Smooth muscle cell (in vitro differentiated cells): ENCODE measurements around the gene ADARB2. TPM values are rescaled to one million over a fixed set of nuclear protein-coding genes. Genes with fewer than 3 reads are reported as not detected.

Experiments used
- DNase-seq: peaks from one replicate; lab custom pipeline; 2025; ENCODE audit not compliant: unreplicated experiment; lab: John Stamatoyannopoulos, UW
- H2AFZ ChIP-seq: fragments of 200-600 bp; sonication (generic); 2 replicates; pipeline ENCODE4 v1.6.0; 2016; ENCODE audit warnings: antibody characterized with exemption, low read depth, mild to moderate bottlenecking
- H3F3A ChIP-seq: fragments of 200-600 bp; sonication (generic); 2 replicates; pipeline ENCODE4 v1.6.0; 2017; ENCODE audit warnings: antibody characterized with exemption, low read depth
- H3K27ac ChIP-seq: fragments of 200-600 bp; sonication (generic); 2 replicates; pipeline ENCODE4 v1.5.1; 2016; ENCODE audit warnings: low read depth, mild to moderate bottlenecking
- H3K27me3 ChIP-seq: fragments of 200-600 bp; sonication (generic); 2 replicates; pipeline ENCODE4 v1.6.1; 2016; ENCODE audit warnings: low read depth, mild to moderate bottlenecking
- H3K36me3 ChIP-seq: fragments of 200-600 bp; sonication (generic); 2 replicates; pipeline ENCODE4 v1.5.1; 2016; ENCODE audit warnings: low read depth
- H3K4me1 ChIP-seq: fragments of 200-600 bp; sonication (generic); 2 replicates; pipeline ENCODE4 v1.5.1; 2016; ENCODE audit warnings: low read depth
- H3K4me2 ChIP-seq: fragments of 200-600 bp; sonication (generic); 2 replicates; pipeline ENCODE4 v1.6.0; 2016; ENCODE audit warnings: mild to moderate bottlenecking
- H3K4me3 ChIP-seq: fragments of 200-600 bp; sonication (generic); 2 replicates; pipeline ENCODE4 v1.5.1; 2016; ENCODE audit warnings: mild to moderate bottlenecking
- H3K79me2 ChIP-seq: fragments of 200-600 bp; sonication (generic); 2 replicates; pipeline ENCODE4 v1.6.0; 2016; ENCODE audit warnings: low read depth, mild to moderate bottlenecking
- H3K9ac ChIP-seq: fragments of 200-600 bp; sonication (generic); 2 replicates; pipeline ENCODE4 v1.6.0; 2016; ENCODE audit warnings: low read depth
- H3K9me3 ChIP-seq: fragments of 200-600 bp; sonication (generic); replicated peaks from 2 replicates; pipeline ENCODE4 v1.5.1; 2016; ENCODE audit warnings: low read depth
- H4K20me1 ChIP-seq: fragments of 200-600 bp; sonication (generic); 2 replicates; pipeline ENCODE4 v1.6.0; 2016; ENCODE audit warnings: low read depth
- CTCF ChIP-seq: fragments of 200-600 bp; sonication (generic); IDR thresholded peaks from 2 replicates; pipeline ENCODE4 v1.5.1; 2017; ENCODE audit warnings: borderline replicate concordance, mild to moderate bottlenecking, antibody characterized with exemption; ENCODE audit not compliant: insufficient read depth, poor library complexity, severe bottlenecking
- WGBS: methylation state at CpG from one replicate; pipeline ENCODE4 v1.1.7; 2016; ENCODE audit warnings: low lambda C conversion rate; 5-methylcytosine and 5-hydroxymethylcytosine counted together
- polyA plus RNA-seq: library from polyadenylated mRNA; unstranded; fragments of >200 nt; fragmentation: Nextera tagmentation; extraction: Ambion mirVana; gene quantifications from 2 replicates; pipeline ENCODE4 v1.2.1, GENCODE V29; 2016
- total RNA-seq: library from RNA; depleted of rRNA; stranded (reverse); fragments of >200 nt; gene quantifications from 2 replicates; pipeline ENCODE4 v1.2.3, GENCODE V29; 2014

Gene ADARB2
- total and polyA plus RNA-seq, 2 experiments from 2014 or later, result 0.13 to 0.39 TPM

GRCh38 chr10:1320739-1321320 lies 416.5 kb downstream of the ADARB2 start:
- H3K4me3 ChIP-seq, result no peak overlapping the region
- no peaks in the 10 kb centered on the region for H4K20me1 ChIP-seq
- H3F3A ChIP-seq, result no peaks in the 10 kb centered on the region
- no peak for TF ChIP-seq CTCF
- no peak for DNase-seq
- H3K27ac ChIP-seq, result no peak overlapping the region
- no peak overlapping the region for H2AFZ ChIP-seq
- no peaks in the 10 kb centered on the region for H3K9me3 ChIP-seq
- H3K9ac ChIP-seq, result no peak overlapping the region
- H3K4me2 ChIP-seq, result no peak overlapping the region
- 93% methylated on average over 3 of the region's 3 CpGs for WGBS
- no peaks in the 10 kb centered on the region for H3K4me1 ChIP-seq
- peaks cover 9% of the 10 kb centered on the region for H3K27me3 ChIP-seq
- no peaks in the 10 kb centered on the region for H3K36me3 ChIP-seq
- no peaks in the 10 kb centered on the region for H3K79me2 ChIP-seq

GRCh38 chr10:1316809-1317143 lies 420.5 kb downstream of the ADARB2 start:
- Histone ChIP-seq H3K9ac (no peak overlapping the region), H3K79me2 (no peaks in the 10 kb centered on the region), H3F3A (no peaks in the 10 kb centered on the region), H3K36me3 (no peaks in the 10 kb centered on the region), H3K4me1 (no peaks in the 10 kb centered on the region), H3K27ac (no peak overlapping the region), H4K20me1 (no peaks in the 10 kb centered on the region), H2AFZ (no peak overlapping the region), H3K27me3 (no peaks in the 10 kb centered on the region), H3K4me3 (no peak overlapping the region), H3K9me3 (no peaks in the 10 kb centered on the region), H3K4me2 (no peak overlapping the region)
- WGBS, result 71% methylated on average over 8 of the region's 8 CpGs
- no peak for TF ChIP-seq CTCF
- no peak for DNase-seq

- 86% methylated on average over 16 of the region's 16 CpGs for WGBS
- Histone ChIP-seq H3K36me3 (no peaks in the 10 kb centered on the region), H3K9ac (no peak overlapping the region), H3K27me3 (no peaks in the 10 kb centered on the region), H3F3A (no peaks in the 10 kb centered on the region), H3K9me3 (no peaks in the 10 kb centered on the region), H2AFZ (no peak overlapping the region), H4K20me1 (no peaks in the 10 kb centered on the region), H3K79me2 (no peaks in the 10 kb centered on the region), H3K4me3 (no peak overlapping the region), H3K4me2 (no peak overlapping the region), H3K4me1 (no peaks in the 10 kb centered on the region), H3K27ac (no peak overlapping the region)
- no peak for TF ChIP-seq CTCF
- no peak for DNase-seq
These were observed 421.1 kb downstream of the ADARB2 start for GRCh38 chr10:1316121-1316808.

GRCh38 chr10:1315178-1315577 lies 422.1 kb downstream of the ADARB2 start:
- H2AFZ ChIP-seq, result no peak overlapping the region
- no peaks in the 10 kb centered on the region for H4K20me1 ChIP-seq
- H3K4me3 ChIP-seq, result no peak overlapping the region
- no peaks in the 10 kb centered on the region for H3F3A ChIP-seq
- no peak overlapping the region for H3K4me2 ChIP-seq
- 94% methylated on average over 9 of the region's 10 CpGs for WGBS
- peaks cover 4% of the 10 kb centered on the region for H3K4me1 ChIP-seq
- H3K27me3 ChIP-seq, result peaks cover 10% of the 10 kb centered on the region
- H3K36me3 ChIP-seq, result no peaks in the 10 kb centered on the region
- DNase-seq, result no peak
- no peak overlapping the region for H3K27ac ChIP-seq
- H3K9me3 ChIP-seq, result no peaks in the 10 kb centered on the region
- no peak overlapping the region for H3K9ac ChIP-seq
- H3K79me2 ChIP-seq, result no peaks in the 10 kb centered on the region
- no peak for TF ChIP-seq CTCF
